B cell (primary cell): ENCODE data around the gene WDR54. TPM values are rescaled to one million over a fixed set of nuclear protein-coding genes. Genes with fewer than 3 reads are reported as not detected.

Experiments
- ATAC-seq: fragments of 200-7000 bp; cut with Tn5 transposase; one replicate; pipeline ENCODE4 v1.10.0; 2021; ENCODE audit warnings: low read depth, mild to moderate bottlenecking, moderate number of reproducible peaks, moderate library complexity
- CTCF ChIA-PET: fragments of 350-600 bp; sonication (Branson Sonifier 250); formaldehyde crosslinking; loops from one replicate; lab custom pipeline; 2021; ENCODE audit warnings: antibody characterized with exemption, inconsistent platforms; lab: Charles Lee
- POLR2A ChIA-PET: fragments of 350-600 bp; sonication (Branson Sonifier 250); formaldehyde crosslinking; loops from one replicate; lab custom pipeline; 2021; ENCODE audit warnings: antibody characterized with exemption; lab: Charles Lee
- DNase-seq: peaks from one replicate; pipeline ENCODE4 v3.0.0; 2013
- H2AFZ ChIP-seq: 2 replicates; pipeline ENCODE4 v1.6.1; 2012; ENCODE audit warnings: mild to moderate bottlenecking, low read depth, low read length; ENCODE audit not compliant: insufficient read depth, poor library complexity, severe bottlenecking
- H3K27ac ChIP-seq, 2 donors: 1 replicate in 1 of 2; 2 replicates in 1 of 2; pipeline ENCODE4 v1.5.1; 2012 to 2013; ENCODE audit warnings: low read length in 2 of 2, mild to moderate bottlenecking in 2 of 2, moderate library complexity in 1 of 2
- H3K27me3 ChIP-seq, 4 experiments: fragments of 200-600 bp in 1 of 4; sonication (generic) in 1 of 4; replicated peaks in 1 of 4; 1 replicate in 2 of 4; 2 replicates in 2 of 4; pipeline versions ENCODE4 v1.6.1 to v1.7.0; 2013 to 2016; ENCODE audit warnings: low read length in 3 of 4, mild to moderate bottlenecking in 2 of 4, mixed read lengths in 1 of 4, moderate library complexity in 1 of 4; ENCODE audit not compliant: insufficient read depth in 4 of 4, control insufficient read depth in 3 of 4; ENCODE audit errors: control extremely low read depth in 1 of 4
- H3K36me3 ChIP-seq, 2 experiments: replicated peaks in 1 of 2; 1 replicate in 1 of 2; 2 replicates in 1 of 2; pipeline versions ENCODE4 v1.6.1 to v1.7.1; 2013; ENCODE audit warnings: low read length in 1 of 2; ENCODE audit not compliant: insufficient read depth in 2 of 2, control insufficient read depth in 1 of 2; ENCODE audit errors: control extremely low read depth in 1 of 2, extremely low read depth in 1 of 2
- H3K4me1 ChIP-seq, 2 donors: fragments of 200-600 bp in 1 of 2; sonication (generic) in 1 of 2; 1 replicate in 1 of 2; 2 replicates in 1 of 2; pipeline versions ENCODE4 v1.5.1 to v1.6.1; 2013 to 2017; ENCODE audit warnings: low read length in 2 of 2; ENCODE audit not compliant: control insufficient read depth in 2 of 2, insufficient read depth in 2 of 2
- H3K4me2 ChIP-seq: replicated peaks from 2 replicates; pipeline ENCODE3; 2012; ENCODE audit warnings: mild to moderate bottlenecking, low read depth, low read length; ENCODE audit not compliant: poor library complexity, severe bottlenecking
- H3K4me3 ChIP-seq, 5 experiments: fragments of 200-600 bp in 1 of 5; sonication (generic) in 1 of 5; 1 replicate in 3 of 5; 2 replicates in 2 of 5; pipeline versions ENCODE4 v1.5.1 to v1.7.0; 2011 to 2016; ENCODE audit warnings: low read length in 4 of 5, mild to moderate bottlenecking in 4 of 5, low read depth in 2 of 5, control low read depth in 1 of 5, moderate library complexity in 1 of 5; ENCODE audit not compliant: insufficient read depth in 1 of 5; ENCODE audit errors: control extremely low read depth in 1 of 5, extremely low read depth in 1 of 5
- H3K79me2 ChIP-seq: fragments of 200-600 bp; sonication (generic); one replicate; pipeline ENCODE4 v1.6.0; 2016; ENCODE audit warnings: low read length; ENCODE audit not compliant: control insufficient read depth, insufficient read depth
- H3K9ac ChIP-seq: fragments of 200-600 bp; sonication (generic); 2 replicates; pipeline ENCODE4 v1.6.1; 2017; ENCODE audit warnings: mild to moderate bottlenecking, low read length, moderate library complexity
- H3K9me3 ChIP-seq, 3 donors: one replicate each; pipeline versions ENCODE4 v1.6.1 to v1.7.1; 2013; ENCODE audit warnings: low read length in 2 of 3; ENCODE audit not compliant: control insufficient read depth in 2 of 3, insufficient read depth in 1 of 3; ENCODE audit errors: control extremely low read depth in 1 of 3
- H4K20me1 ChIP-seq: 2 replicates; pipeline ENCODE4 v1.6.0; 2012; ENCODE audit warnings: mild to moderate bottlenecking, low read length; ENCODE audit not compliant: insufficient read depth, control insufficient read depth, poor library complexity, severe bottlenecking
- H3K27ac Mint-ChIP-seq: one replicate; pipeline ENCODE4 v1.8.0; 2021; ENCODE audit warnings: mixed read lengths
- H3K27me3 Mint-ChIP-seq: one replicate; pipeline ENCODE4 v1.8.0; 2021; ENCODE audit warnings: mixed read lengths
- H3K4me1 Mint-ChIP-seq: one replicate; pipeline ENCODE4 v1.8.0; 2021; ENCODE audit warnings: mixed read lengths
- H3K4me3 Mint-ChIP-seq: one replicate; pipeline ENCODE4 v1.8.0; 2021; ENCODE audit warnings: mixed read lengths
- H3K9me3 Mint-ChIP-seq: one replicate; pipeline ENCODE4 v1.8.0; 2022; ENCODE audit warnings: mixed read lengths; ENCODE audit not compliant: insufficient read depth
- CTCF ChIP-seq: fragments of 200-600 bp; IDR thresholded peaks from one replicate; pipeline ENCODE4 v1.8.0; 2022; ENCODE audit warnings: antibody characterized with exemption, mild to moderate bottlenecking
- EZH2 ChIP-seq: IDR thresholded peaks from 2 replicates; pipeline ENCODE4 v1.6.1; 2012; ENCODE audit warnings: borderline replicate concordance, low read depth, mild to moderate bottlenecking, moderate library complexity, low read length; ENCODE audit not compliant: insufficient read depth, poor library complexity, severe bottlenecking
- WGBS: methylation state at CpG from one replicate; pipeline ENCODE4 v1.1.5; 2013; ENCODE audit warnings: missing lambda C conversion rate; ENCODE audit not compliant: insufficient coverage; 5-methylcytosine and 5-hydroxymethylcytosine counted together
- intact Hi-C: fragments of 100-400 bp; cut with micrococcal nuclease; formaldehyde crosslinking; loops from one replicate; pipeline ENCODE4 v1.10.0; 2022
- polyA plus RNA-seq: library from polyadenylated mRNA; depleted of rRNA; stranded (reverse); fragments of >200 nt; gene quantifications from 2 replicates; pipeline ENCODE4 v1.2.3, GENCODE V29; 2012
- total RNA-seq, 2 donors: library from RNA; stranded (reverse); fragments of 120-200 nt in 1 of 2; gene quantifications; 1 replicate in 1 of 2; 2 replicates in 1 of 2; pipeline versions ENCODE4 v1.2.3 to v1.2.4, GENCODE V29; 2013 to 2022

WDR54 gene
- total and polyA plus RNA-seq, 2 donors (not counting 1 experiment from before 2014, with no cell fraction given): 42.2 to 52.8 TPM

GRCh38 chr2:74383254-74383653 is 38.3 kb upstream of the WDR54 start:
- ChIA-PET POLR2A (no interaction called here), CTCF (interaction anchor here (1.2 kb wide), 1 partner anchor 8 kb away, joined by 5 read pairs; no protein-coding TSS in a partner anchor)
- Histone ChIP-seq H3K4me3 (no peak overlapping the region), H3K36me3 (peaks cover 0 to 6% of the 10 kb centered on the region in 2 experiments), H3K79me2 (peaks cover 86% of the 10 kb centered on the region), H3K4me2 (no peak overlapping the region), H3K27ac (no peak overlapping the region), H3K4me1 (peaks cover 10 to 13% of the 10 kb centered on the region in 2 donors), H2AFZ (no peak overlapping the region), H4K20me1 (peaks cover 88% of the 10 kb centered on the region), H3K9ac (no peak overlapping the region), H3K27me3 (no peaks in the 10 kb centered on the region), H3K9me3 (no peaks in the 10 kb centered on the region)
- 89% methylated on average over 1 of the region's 1 CpG for WGBS
- intact Hi-C loops: no loop called here
- H3K4me1 Mint-ChIP-seq: peaks cover 20% of the 10 kb centered on the region
- no peak overlapping the region for H3K4me3 Mint-ChIP-seq
- no peak for ATAC-seq
- no peak for DNase-seq
- TF ChIP-seq CTCF: no peak
- TF ChIP-seq EZH2: no peak
- no peaks in the 10 kb centered on the region for H3K27me3 Mint-ChIP-seq
- H3K27ac Mint-ChIP-seq: no peak overlapping the region
- no peaks in the 10 kb centered on the region for H3K9me3 Mint-ChIP-seq

GRCh38 chr2:74384051-74384450 is 37.5 kb upstream of the WDR54 start:
- H2AFZ ChIP-seq: no peak overlapping the region
- Mint-ChIP-seq H3K27ac (no peak overlapping the region), H3K27me3 (no peaks in the 10 kb centered on the region), H3K4me1 (peaks cover 18% of the 10 kb centered on the region), H3K9me3 (no peaks in the 10 kb centered on the region), H3K4me3 (no peak overlapping the region)
- no peak overlapping the region for H3K27ac ChIP-seq
- H3K4me1 ChIP-seq: peaks cover 11 to 13% of the 10 kb centered on the region in 2 donors
- no peak for DNase-seq
- ChIA-PET POLR2A (no interaction called here), CTCF (no interaction called here)
- intact Hi-C loops: no loop called here
- ATAC-seq: no peak
- peaks cover 89% of the 10 kb centered on the region for H4K20me1 ChIP-seq
- TF ChIP-seq EZH2: no peak
- TF ChIP-seq CTCF: no peak
- 95% methylated on average over 2 of the region's 3 CpGs for WGBS
- H3K4me2 ChIP-seq: no peak overlapping the region
- no peak overlapping the region for H3K9ac ChIP-seq
- peaks cover 0 to 6% of the 10 kb centered on the region in 2 experiments for H3K36me3 ChIP-seq
- H3K9me3 ChIP-seq: no peaks in the 10 kb centered on the region
- peaks cover 93% of the 10 kb centered on the region for H3K79me2 ChIP-seq
- no peak overlapping the region for H3K4me3 ChIP-seq
- H3K27me3 ChIP-seq: no peaks in the 10 kb centered on the region
